K562 (cell line): ENCODE data around the gene LRRK1. TPM values are rescaled to one million over a fixed set of nuclear protein-coding genes. Genes with fewer than 3 reads are reported as not detected.

Experiments used
- ATAC-seq: fragments of 200-7000 bp; cut with Tn5 transposase; 3 replicates; pipeline ENCODE4 v1.9.1; 2020; ENCODE audit warnings: moderate library complexity
- BruUV-seq: library from RNA; stranded (reverse); fragments of 400-500 nt; replicated peaks from 2 replicates; lab custom pipeline; 2021; lab: Mats Ljungman, UMichigan
- CTCF ChIA-PET: fragments of 300-600 bp; formaldehyde crosslinking; extraction: SDS; loops from one replicate; lab custom pipeline; 2021; ENCODE audit warnings: low intra/inter-chr PET ratio; lab: Yijun Ruan, JAX
- POLR2A ChIA-PET: fragments of 300-600, 350-650 bp; sonication (Branson Sonifier 250); formaldehyde crosslinking; extraction: SDS; loops from one replicate; lab custom pipeline; 2021; ENCODE audit warnings: antibody characterized with exemption, inconsistent platforms; lab: Yijun Ruan, JAX
- DNase-seq, 4 experiments: peaks; one replicate each; pipeline versions ENCODE4 v3.0.0 to v3.0.0-alpha.2; 2011 to 2018; ENCODE audit warnings: low spot score in 3 of 4, mixed read lengths in 3 of 4; ENCODE audit errors: extremely low read depth in 1 of 4
- FAIRE-seq: peaks from 2 replicates; lab custom pipeline; 2011; peaks lifted over from hg19 to GRCh38; lab: Jason Lieb, UNC
- H2AFZ ChIP-seq: 2 replicates; pipeline ENCODE4 v1.6.0; 2011; ENCODE audit warnings: low read depth, low read length, control low read depth, inconsistent platforms
- H3K27ac ChIP-seq: fragments of 200-600 bp; 3 replicates; pipeline ENCODE4 v1.8.0; 2011; ENCODE audit warnings: low read depth, mild to moderate bottlenecking, control low read depth, inconsistent platforms, low read length, moderate library complexity, mixed read lengths; ENCODE audit errors: extremely low read depth
- H3K27me3 ChIP-seq, 2 experiments: fragments of 300-600 bp in 1 of 2; 2 replicates in 1 of 2; 3 replicates in 1 of 2; pipeline versions ENCODE4 v1.6.0 to v1.8.0; 2011; ENCODE audit warnings: inconsistent platforms in 2 of 2, low read length in 2 of 2, mild to moderate bottlenecking in 1 of 2, mixed read lengths in 1 of 2, moderate library complexity in 1 of 2; ENCODE audit not compliant: control insufficient read depth in 2 of 2, insufficient read depth in 2 of 2
- H3K36me3 ChIP-seq: fragments of 300-600 bp; 3 replicates; pipeline ENCODE4 v1.8.0; 2011; ENCODE audit warnings: mild to moderate bottlenecking, low read length, inconsistent platforms; ENCODE audit not compliant: control insufficient read depth, insufficient read depth
- H3K4me1 ChIP-seq, 2 experiments: fragments of 200-600 bp in 1 of 2; replicated peaks in 1 of 2; 2 replicates in 1 of 2; 3 replicates in 1 of 2; pipeline versions ENCODE4 v1.5.1 to v1.8.0; 2011; ENCODE audit warnings: inconsistent platforms in 2 of 2, low read length in 2 of 2, mild to moderate bottlenecking in 1 of 2, mixed read lengths in 1 of 2, moderate library complexity in 1 of 2; ENCODE audit not compliant: control insufficient read depth in 2 of 2, insufficient read depth in 2 of 2
- H3K4me2 ChIP-seq: 2 replicates; pipeline ENCODE4 v1.6.1; 2011; ENCODE audit warnings: low read length, control low read depth, inconsistent platforms, mixed read lengths; ENCODE audit not compliant: insufficient read depth
- H3K4me3 ChIP-seq: fragments of 200-600 bp; sonication (generic), shearing (Covaris generic); 2 replicates; pipeline ENCODE4 v1.5.1; 2016; ENCODE audit warnings: control low read depth, inconsistent platforms
- H3K79me2 ChIP-seq: fragments of 200-600 bp; 3 replicates; pipeline ENCODE4 v1.8.0; 2011; ENCODE audit warnings: low read length, inconsistent platforms; ENCODE audit not compliant: control insufficient read depth, insufficient read depth
- H3K9ac ChIP-seq, 2 experiments: 2 replicates each; pipeline versions ENCODE4 v1.6.0 to v1.6.1; 2011; ENCODE audit warnings: low read depth in 2 of 2, low read length in 2 of 2, control low read depth in 1 of 2, inconsistent platforms in 1 of 2, mild to moderate bottlenecking in 1 of 2, mixed read lengths in 1 of 2; ENCODE audit not compliant: insufficient read depth in 1 of 2
- H3K9me1 ChIP-seq: one replicate; pipeline ENCODE4 v1.6.0; 2011; ENCODE audit warnings: inconsistent platforms, mild to moderate bottlenecking, low read length, moderate library complexity; ENCODE audit not compliant: control insufficient read depth, insufficient read depth
- H3K9me3 ChIP-seq: replicated peaks from 2 replicates; pipeline ENCODE4 v1.5.1; 2011; ENCODE audit warnings: low read depth, low read length, inconsistent platforms; ENCODE audit not compliant: control insufficient read depth, insufficient read depth
- H4K20me1 ChIP-seq: replicated peaks from 2 replicates; pipeline ENCODE4 v1.6.1; 2011; ENCODE audit warnings: low read length, inconsistent platforms, mixed read lengths; ENCODE audit not compliant: control insufficient read depth, insufficient read depth
- BRCA1 ChIP-seq, 2 experiments: fragments of 450-650 bp in 1 of 2; sonication (generic) in 1 of 2; formaldehyde crosslinking in 1 of 2; IDR thresholded peaks; 2 replicates each; pipeline versions ENCODE4 v1.5.0 to v1.6.1; 2017 to 2020; ENCODE audit warnings: mild to moderate bottlenecking in 1 of 2, missing genetic modification reagents in 1 of 2
- HNRNPLL ChIP-seq: fragments of 200-400 bp; formaldehyde crosslinking; IDR thresholded peaks from 2 replicates; pipeline ENCODE4 v1.6.1; 2017; ENCODE audit warnings: low read length, low read depth, mild to moderate bottlenecking; ENCODE audit not compliant: poor library complexity, severe bottlenecking
- KDM5B ChIP-seq: fragments of 200-600 bp; sonication (generic); IDR thresholded peaks from 2 replicates; pipeline ENCODE4 v1.6.1; 2012; ENCODE audit warnings: low read depth, mild to moderate bottlenecking, moderate library complexity, low read length, control low read depth, inconsistent platforms; ENCODE audit not compliant: insufficient replicate concordance
- MEF2A ChIP-seq: IDR thresholded peaks from 2 replicates; pipeline ENCODE4 v1.6.1; 2011; ENCODE audit warnings: low read depth, mild to moderate bottlenecking, low read length, moderate library complexity; ENCODE audit not compliant: control insufficient read depth
- NFIC ChIP-seq: fragments of 450-650 bp; IDR thresholded peaks from 2 replicates; pipeline ENCODE4 v1.6.1; 2017; ENCODE audit warnings: mild to moderate bottlenecking, inconsistent platforms
- PKNOX1 ChIP-seq: fragments of 450-650 bp; IDR thresholded peaks from 2 replicates; pipeline ENCODE4 v1.6.1; 2016
- SIX5 ChIP-seq, 2 experiments: IDR thresholded peaks; 2 replicates each; pipeline ENCODE4 v1.6.1; 2011; ENCODE audit warnings: low read length in 2 of 2, borderline replicate concordance in 1 of 2, low read depth in 1 of 2, mild to moderate bottlenecking in 1 of 2, moderate library complexity in 1 of 2; ENCODE audit not compliant: insufficient read depth in 1 of 2
- SMARCE1 ChIP-seq: fragments of 450-650 bp; IDR thresholded peaks from 2 replicates; pipeline ENCODE4 v1.7.1; 2016; ENCODE audit warnings: mild to moderate bottlenecking
- SRSF7 ChIP-seq: fragments of 200-400 bp; formaldehyde crosslinking; optimal IDR thresholded peaks from 2 replicates; pipeline ENCODE3; 2017; ENCODE audit warnings: mild to moderate bottlenecking, low read depth, low read length
- TFE3 ChIP-seq: fragments of 450-650 bp; formaldehyde crosslinking; IDR thresholded peaks from 2 replicates; pipeline ENCODE4 v1.4.0; 2020; ENCODE audit warnings: mild to moderate bottlenecking, mixed read lengths
- TRIM28 ChIP-seq: fragments of 450-650 bp; IDR thresholded peaks from 2 replicates; pipeline ENCODE4 v1.6.1; 2017
- ZKSCAN1 ChIP-seq: fragments of 150-350 bp; IDR thresholded peaks from 2 replicates; pipeline ENCODE4 v1.6.1; 2016; ENCODE audit warnings: low read depth, low read length
- ZNF212 ChIP-seq: fragments of 450-650 bp; formaldehyde crosslinking; IDR thresholded peaks from 2 replicates; pipeline ENCODE4 v1.4.0; 2020; ENCODE audit warnings: mild to moderate bottlenecking
- WGBS: fragments of 100-300 bp; shearing (Covaris generic); methylation state at CpG from one replicate; pipeline ENCODE4 v1.1.6; 2016; ENCODE audit warnings: low coverage, mixed read lengths; ENCODE audit not compliant: insufficient coverage; ENCODE audit errors: missing lambda C conversion rate; 5-methylcytosine and 5-hydroxymethylcytosine counted together
- in situ Hi-C: fragments of 300-500 bp; cut with MboI; formaldehyde crosslinking; loops from 4 replicates; pipeline ENCODE4 v1.15.0; 2018; ENCODE audit warnings: inconsistent platforms, mixed read lengths
- intact Hi-C: fragments of 100-400 bp; cut with micrococcal nuclease; formaldehyde crosslinking; loops from 2 replicates; pipeline ENCODE4 v1.14.2; 2022
- polyA plus RNA-seq, 8 experiments: library from polyadenylated mRNA; depleted of rRNA in 4 of 8; stranded (reverse) in 5 of 8; unstranded in 3 of 8; fragments of >200 nt; fragmentation: Nextera tagmentation in 2 of 8; fragmentation: Illumina TruSeq in 1 of 8; extraction: Ambion mirVana in 2 of 8; extraction: Trizol in 1 of 8; gene quantifications; 2 replicates each; pipeline versions ENCODE4 v1.2.1 to v1.2.3, GENCODE V29; 2011 to 2014; ENCODE audit warnings: inconsistent platforms in 1 of 8, missing spikeins in 1 of 8
- total RNA-seq, 7 experiments: library from RNA; depleted of rRNA in 6 of 7; stranded (reverse); fragments of >200 nt in 6 of 7; fragmentation: Illumina TruSeq in 2 of 7; extraction: Trizol in 2 of 7; gene quantifications; 2 replicates each; pipeline versions ENCODE4 v1.2.1 to v1.2.3, GENCODE V29; 2011 to 2021; ENCODE audit warnings: low replicate concordance in 1 of 7
- TF ChIP-seq, protein P1 (sequence below): sonication (generic); formaldehyde crosslinking; IDR thresholded peaks from 2 replicates; pipeline ENCODE4 v1.8.0; 2022; ENCODE audit warnings: missing genetic modification reagents, mild to moderate bottlenecking, borderline replicate concordance

LRRK1 gene
- total and polyA plus RNA-seq, 9 of the 15 experiments (the other 6 are each of a cell fraction or from before 2014, with no cell fraction given) = 0.01 to 1.5 (median 0.11) TPM

- TF ChIP-seq TFE3 (CRISPR knock-in tag) = no peak
- no peak for TF ChIP-seq BRCA1 (IDR thresholded peaks at IDR 0.05)
- TF ChIP-seq BRCA1 (CRISPR knock-in tag; IDR thresholded peaks at IDR 0.05) = no peak
- TF ChIP-seq NFIC = no peak
- TF ChIP-seq, protein P1, sequence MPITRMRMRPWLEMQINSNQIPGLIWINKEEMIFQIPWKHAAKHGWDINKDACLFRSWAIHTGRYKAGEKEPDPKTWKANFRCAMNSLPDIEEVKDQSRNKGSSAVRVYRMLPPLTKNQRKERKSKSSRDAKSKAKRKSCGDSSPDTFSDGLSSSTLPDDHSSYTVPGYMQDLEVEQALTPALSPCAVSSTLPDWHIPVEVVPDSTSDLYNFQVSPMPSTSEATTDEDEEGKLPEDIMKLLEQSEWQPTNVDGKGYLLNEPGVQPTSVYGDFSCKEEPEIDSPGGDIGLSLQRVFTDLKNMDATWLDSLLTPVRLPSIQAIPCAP = no peak
Observed at GRCh38 chr15:100911086-100911485, 8.1 kb upstream of the LRRK1 start (continued).

- FAIRE-seq = no peak
- CTCF ChIA-PET = no interaction called here
Observed at GRCh38 chr15:100913961-100914360, 5.2 kb upstream of the LRRK1 start.

More at GRCh38 chr15:100913961-100914360, 5.2 kb upstream of the LRRK1 start:
- Histone ChIP-seq H3K27me3 (peaks cover 15 to 51% of the 10 kb centered on the region in 2 experiments; a peak in 4 of 5 replicates), H3K36me3 (no peaks in the 10 kb centered on the region), H3K4me2 (no peak overlapping the region), H3K9ac (no peak overlapping the region), H3K79me2 (no peaks in the 10 kb centered on the region), H3K4me1 (peaks cover 0 to 12% of the 10 kb centered on the region in 2 experiments; a peak in 2 of 5 replicates), H3K9me3 (no peaks in the 10 kb centered on the region), H4K20me1 (peaks cover 4% of the 10 kb centered on the region; the same call in 1 of the 2 replicates), H3K4me3 (no peak overlapping the region), H2AFZ (no peak overlapping the region), H3K27ac (no peak overlapping the region), H3K9me1 (no peaks in the 10 kb centered on the region)
- WGBS = 0% methylated on average over 4 of the region's 4 CpGs
- DNase-seq (no peak), ATAC-seq (no peak)
- TF ChIP-seq SMARCE1 (no peak), MEF2A (no peak), TRIM28 (no peak), ZNF212 (CRISPR knock-in tag) (no peak), SIX5 (IDR thresholded peaks at IDR 0.05; ENCODE audit: borderline replicate concordance in 1 of 2, insufficient read depth in 1 of 2, low read depth in 1 of 2, low read length in 2 of 2) (no peak), KDM5B (no peak), HNRNPLL (no peak), PKNOX1 (no peak), SRSF7 (no peak), ZKSCAN1 (no peak)
- POLR2A ChIA-PET = no interaction called here
- in situ Hi-C loops = loop anchor here (25.0 kb wide), 1 partner anchor 348 kb away; the partner anchor contains the start of gene CHSY1
- intact Hi-C loops = no loop called here
- no TSS peak for BruUV-seq
